ENCODE data around the gene AIFM3. TPM values are rescaled to one million over a fixed set of nuclear protein-coding genes. Genes with fewer than 3 reads are reported as not detected.

AIFM3 gene
- total and polyA plus RNA-seq, 2 of the 13 experiments (the other 11 are each of a cell fraction or from before 2014, with no cell fraction given) = 9.0 to 15.3 TPM

DNA sequence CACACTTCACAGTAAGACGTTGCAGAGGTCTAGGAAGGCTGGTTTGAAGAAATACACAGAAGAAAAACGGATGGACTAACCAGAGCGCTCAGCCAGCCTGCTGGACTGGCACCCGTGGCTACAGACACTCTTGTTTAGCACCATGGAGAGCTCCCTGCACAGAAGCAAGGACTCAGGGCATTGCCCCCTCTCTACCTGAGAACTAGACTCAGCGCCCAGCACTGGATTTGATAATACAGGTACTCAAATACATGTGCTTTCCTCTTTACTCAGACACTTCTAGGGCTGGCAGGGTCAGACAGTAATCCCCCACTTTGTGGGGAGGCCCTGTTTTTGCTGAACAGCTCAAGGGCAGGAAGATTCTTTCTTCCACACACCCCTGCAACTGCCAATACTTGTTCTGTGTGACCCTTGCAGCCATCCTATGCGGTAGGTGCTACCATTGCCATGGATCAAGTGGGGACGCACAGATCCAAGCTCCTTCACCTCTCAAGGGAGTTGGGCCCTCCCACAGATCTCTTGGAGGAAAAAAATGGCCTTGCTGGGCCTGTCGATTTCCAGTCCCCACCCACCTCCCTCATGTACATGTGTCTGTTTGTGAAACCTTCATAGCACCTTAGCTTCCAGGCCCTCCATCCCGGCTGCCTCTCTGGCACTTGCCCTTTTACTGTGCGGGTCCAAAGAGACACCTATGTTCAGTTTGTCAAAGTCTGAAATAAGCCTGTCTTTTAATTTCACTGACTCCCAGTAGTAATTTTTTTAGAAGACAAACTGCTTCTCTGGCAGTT is 42.8 kb downstream of the AIFM3 start (continued):
- TF ChIP-seq ZBTB42 (CRISPR knock-in tag; IDR thresholded peaks at IDR 0.05) (no peak), SP2 (CRISPR knock-in tag; IDR thresholded peaks at IDR 0.05) (no peak), KLF12 (CRISPR knock-in tag; IDR thresholded peaks at IDR 0.05; ENCODE audit: borderline replicate concordance) (0 out of 2 replicates have a peak, but pooled peaks have one; percentile 72), SETDB1 (CRISPR knock-in tag; IDR thresholded peaks at IDR 0.05; ENCODE audit: borderline replicate concordance) (no peak), BHLHE40 (IDR thresholded peaks at IDR 0.05; ENCODE audit: low read length) (no peak), SALL1 (CRISPR knock-in tag; IDR thresholded peaks at IDR 0.05) (peak; percentile 87), ZNF326 (CRISPR knock-in tag; IDR thresholded peaks at IDR 0.05; ENCODE audit: borderline replicate concordance) (no peak), KMT2A (CRISPR knock-in tag; IDR thresholded peaks at IDR 0.05) (no peak), SATB2 (CRISPR knock-in tag; IDR thresholded peaks at IDR 0.05) (0 out of 2 replicates have a peak, but pooled peaks have one; percentile 78), HNRNPH1 (optimal IDR thresholded peaks at IDR 0.05; ENCODE audit: low read depth, low read length) (no peak), CBFB (CRISPR knock-in tag; IDR thresholded peaks at IDR 0.05) (no peak), ZBTB7B (CRISPR knock-in tag; IDR thresholded peaks at IDR 0.05) (peak; percentile 62; the same call in 1 of the 2 replicates), SIN3A (IDR thresholded peaks at IDR 0.05; ENCODE audit: borderline replicate concordance, low read depth, low read length) (peak; percentile 84; the same call in 1 of the 2 replicates), SRSF9 (IDR thresholded peaks at IDR 0.05; ENCODE audit: borderline replicate concordance, insufficient read depth, low read depth, low read length, poor library complexity, severe bottlenecking) (no peak), HDAC1 (CRISPR knock-in tag; IDR thresholded peaks at IDR 0.05) (no peak), REPIN1 (CRISPR knock-in tag; IDR thresholded peaks at IDR 0.05; ENCODE audit: borderline replicate concordance, low read depth) (no peak)
- TF ChIP-seq, protein P1, sequence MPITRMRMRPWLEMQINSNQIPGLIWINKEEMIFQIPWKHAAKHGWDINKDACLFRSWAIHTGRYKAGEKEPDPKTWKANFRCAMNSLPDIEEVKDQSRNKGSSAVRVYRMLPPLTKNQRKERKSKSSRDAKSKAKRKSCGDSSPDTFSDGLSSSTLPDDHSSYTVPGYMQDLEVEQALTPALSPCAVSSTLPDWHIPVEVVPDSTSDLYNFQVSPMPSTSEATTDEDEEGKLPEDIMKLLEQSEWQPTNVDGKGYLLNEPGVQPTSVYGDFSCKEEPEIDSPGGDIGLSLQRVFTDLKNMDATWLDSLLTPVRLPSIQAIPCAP (CRISPR knock-in tag; IDR thresholded peaks at IDR 0.05; ENCODE audit: low read depth) = no peak
- TF ChIP-seq, protein P2, sequence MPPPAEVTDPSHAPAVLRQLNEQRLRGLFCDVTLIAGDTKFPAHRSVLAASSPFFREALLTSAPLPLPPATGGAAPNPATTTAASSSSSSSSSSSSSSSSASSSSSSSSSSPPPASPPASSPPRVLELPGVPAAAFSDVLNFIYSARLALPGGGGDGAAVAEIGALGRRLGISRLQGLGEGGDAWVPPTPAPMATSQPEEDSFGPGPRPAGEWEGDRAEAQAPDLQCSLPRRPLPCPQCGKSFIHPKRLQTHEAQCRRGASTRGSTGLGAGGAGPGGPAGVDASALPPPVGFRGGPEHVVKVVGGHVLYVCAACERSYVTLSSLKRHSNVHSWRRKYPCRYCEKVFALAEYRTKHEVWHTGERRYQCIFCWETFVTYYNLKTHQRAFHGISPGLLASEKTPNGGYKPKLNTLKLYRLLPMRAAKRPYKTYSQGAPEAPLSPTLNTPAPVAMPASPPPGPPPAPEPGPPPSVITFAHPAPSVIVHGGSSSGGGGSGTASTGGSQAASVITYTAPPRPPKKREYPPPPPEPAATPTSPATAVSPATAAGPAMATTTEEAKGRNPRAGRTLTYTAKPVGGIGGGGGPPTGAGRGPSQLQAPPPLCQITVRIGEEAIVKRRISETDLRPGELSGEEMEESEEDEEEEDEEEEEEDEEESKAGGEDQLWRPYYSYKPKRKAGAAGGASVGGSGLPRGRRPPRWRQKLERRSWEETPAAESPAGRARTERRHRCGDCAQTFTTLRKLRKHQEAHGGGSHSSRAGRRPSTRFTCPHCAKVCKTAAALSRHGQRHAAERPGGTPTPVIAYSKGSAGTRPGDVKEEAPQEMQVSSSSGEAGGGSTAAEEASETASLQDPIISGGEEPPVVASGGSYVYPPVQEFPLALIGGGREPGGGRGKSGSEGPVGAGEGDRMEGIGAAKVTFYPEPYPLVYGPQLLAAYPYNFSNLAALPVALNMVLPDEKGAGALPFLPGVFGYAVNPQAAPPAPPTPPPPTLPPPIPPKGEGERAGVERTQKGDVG (CRISPR knock-in tag; IDR thresholded peaks at IDR 0.05; ENCODE audit: borderline replicate concordance) = no peak
- TF ChIP-seq, protein P3, sequence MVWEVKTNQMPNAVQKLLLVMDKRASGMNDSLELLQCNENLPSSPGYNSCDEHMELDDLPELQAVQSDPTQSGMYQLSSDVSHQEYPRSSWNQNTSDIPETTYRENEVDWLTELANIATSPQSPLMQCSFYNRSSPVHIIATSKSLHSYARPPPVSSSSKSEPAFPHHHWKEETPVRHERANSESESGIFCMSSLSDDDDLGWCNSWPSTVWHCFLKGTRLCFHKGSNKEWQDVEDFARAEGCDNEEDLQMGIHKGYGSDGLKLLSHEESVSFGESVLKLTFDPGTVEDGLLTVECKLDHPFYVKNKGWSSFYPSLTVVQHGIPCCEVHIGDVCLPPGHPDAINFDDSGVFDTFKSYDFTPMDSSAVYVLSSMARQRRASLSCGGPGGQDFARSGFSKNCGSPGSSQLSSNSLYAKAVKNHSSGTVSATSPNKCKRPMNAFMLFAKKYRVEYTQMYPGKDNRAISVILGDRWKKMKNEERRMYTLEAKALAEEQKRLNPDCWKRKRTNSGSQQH (CRISPR knock-in tag; IDR thresholded peaks at IDR 0.05; ENCODE audit: low read depth) = peak; percentile 93
- TF ChIP-seq, protein P4, sequence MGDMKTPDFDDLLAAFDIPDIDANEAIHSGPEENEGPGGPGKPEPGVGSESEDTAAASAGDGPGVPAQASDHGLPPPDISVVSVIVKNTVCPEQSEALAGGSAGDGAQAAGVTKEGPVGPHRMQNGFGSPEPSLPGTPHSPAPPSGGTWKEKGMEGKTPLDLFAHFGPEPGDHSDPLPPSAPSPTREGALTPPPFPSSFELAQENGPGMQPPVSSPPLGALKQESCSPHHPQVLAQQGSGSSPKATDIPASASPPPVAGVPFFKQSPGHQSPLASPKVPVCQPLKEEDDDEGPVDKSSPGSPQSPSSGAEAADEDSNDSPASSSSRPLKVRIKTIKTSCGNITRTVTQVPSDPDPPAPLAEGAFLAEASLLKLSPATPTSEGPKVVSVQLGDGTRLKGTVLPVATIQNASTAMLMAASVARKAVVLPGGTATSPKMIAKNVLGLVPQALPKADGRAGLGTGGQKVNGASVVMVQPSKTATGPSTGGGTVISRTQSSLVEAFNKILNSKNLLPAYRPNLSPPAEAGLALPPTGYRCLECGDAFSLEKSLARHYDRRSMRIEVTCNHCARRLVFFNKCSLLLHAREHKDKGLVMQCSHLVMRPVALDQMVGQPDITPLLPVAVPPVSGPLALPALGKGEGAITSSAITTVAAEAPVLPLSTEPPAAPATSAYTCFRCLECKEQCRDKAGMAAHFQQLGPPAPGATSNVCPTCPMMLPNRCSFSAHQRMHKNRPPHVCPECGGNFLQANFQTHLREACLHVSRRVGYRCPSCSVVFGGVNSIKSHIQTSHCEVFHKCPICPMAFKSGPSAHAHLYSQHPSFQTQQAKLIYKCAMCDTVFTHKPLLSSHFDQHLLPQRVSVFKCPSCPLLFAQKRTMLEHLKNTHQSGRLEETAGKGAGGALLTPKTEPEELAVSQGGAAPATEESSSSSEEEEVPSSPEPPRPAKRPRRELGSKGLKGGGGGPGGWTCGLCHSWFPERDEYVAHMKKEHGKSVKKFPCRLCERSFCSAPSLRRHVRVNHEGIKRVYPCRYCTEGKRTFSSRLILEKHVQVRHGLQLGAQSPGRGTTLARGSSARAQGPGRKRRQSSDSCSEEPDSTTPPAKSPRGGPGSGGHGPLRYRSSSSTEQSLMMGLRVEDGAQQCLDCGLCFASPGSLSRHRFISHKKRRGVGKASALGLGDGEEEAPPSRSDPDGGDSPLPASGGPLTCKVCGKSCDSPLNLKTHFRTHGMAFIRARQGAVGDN (CRISPR knock-in tag; IDR thresholded peaks at IDR 0.05) = no peak
